Measurements from ENCODE around the gene NELL1.
A peak's percentile ranks its signal among the peaks of the same experiment; 100 is the strongest.

NELL1 gene

DNA sequence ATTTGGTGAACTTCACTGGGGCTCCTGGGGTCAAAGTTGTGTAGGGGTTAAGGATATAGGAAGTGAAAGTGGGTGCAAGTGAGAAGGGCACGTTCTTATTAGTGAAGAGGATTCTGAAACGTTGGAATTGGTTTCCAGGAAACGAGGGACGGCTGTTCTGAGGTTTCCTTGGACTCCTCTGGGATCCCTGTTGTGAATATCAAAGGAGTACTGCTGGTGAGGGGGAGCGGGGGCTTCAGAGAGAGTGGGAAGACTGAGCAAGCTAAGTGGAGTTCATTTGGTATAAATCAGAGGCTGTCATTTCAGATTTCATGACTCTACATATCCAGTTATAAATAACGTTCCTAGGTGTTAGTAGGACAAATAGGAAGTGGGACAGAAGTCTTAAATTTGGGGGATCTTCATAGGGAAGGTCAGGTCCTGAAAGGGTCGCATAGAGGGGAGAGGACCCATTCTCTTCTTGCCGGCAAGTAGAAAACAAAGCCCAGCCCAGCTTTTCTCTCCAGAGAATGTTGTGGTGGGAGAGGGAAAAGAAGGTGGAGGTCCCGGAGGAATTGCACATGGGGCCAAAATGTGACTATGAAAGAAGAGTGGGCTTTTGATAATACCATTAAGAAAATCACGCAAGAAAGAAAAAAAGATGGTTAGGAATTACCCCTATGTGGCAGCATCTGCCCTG is 1.1 kb upstream of the NELL1 start:
- no peak for DNase-seq (ENCODE audit: low read depth, low spot score)

DNA sequence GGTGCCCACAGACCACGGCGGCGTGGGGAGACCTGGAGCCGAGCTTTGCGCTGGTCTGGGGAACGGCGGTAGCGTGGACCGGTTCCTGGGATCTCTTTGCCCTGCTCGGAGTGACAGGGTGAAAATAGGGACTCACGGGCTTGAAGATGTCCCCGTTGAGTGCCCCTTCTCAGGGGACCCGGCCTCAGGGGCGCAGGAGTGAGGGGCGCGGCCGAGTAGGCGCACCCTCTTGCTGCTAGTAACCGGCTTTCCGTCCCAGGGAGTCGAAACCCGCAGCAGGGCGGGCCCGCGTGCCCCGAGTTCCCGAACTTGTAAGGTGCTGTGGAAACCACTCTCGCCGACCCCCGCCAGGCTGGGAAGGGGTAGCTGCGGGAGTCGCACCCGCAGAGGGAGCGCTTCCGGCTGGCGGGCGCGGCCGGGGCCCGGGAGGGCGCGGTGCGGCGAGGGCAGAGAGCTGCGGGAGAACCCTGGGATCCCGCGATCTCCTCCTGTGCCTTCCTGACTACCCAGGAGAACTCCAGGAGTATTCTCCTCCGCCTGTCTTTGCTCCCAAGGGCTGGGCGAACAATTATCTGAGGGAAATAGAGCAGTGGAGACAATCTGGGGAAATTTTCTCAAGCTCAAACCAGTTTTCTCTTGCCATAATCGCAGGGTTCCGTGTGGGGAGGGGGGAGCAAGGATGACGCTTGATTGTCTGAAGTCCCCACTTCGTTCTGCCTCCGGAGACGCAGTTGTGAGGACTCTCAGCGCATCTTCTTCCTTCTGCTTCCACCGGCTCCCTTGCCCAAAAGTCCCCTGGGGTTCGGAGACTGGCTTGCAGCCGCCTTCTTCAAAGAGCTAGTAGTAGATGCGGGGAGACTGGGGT is 666 bp downstream of the NELL1 start:
- DNase-seq (ENCODE audit: low read depth, low spot score): peak; percentile 9

- no peak for DNase-seq (ENCODE audit: low read depth, low spot score)
Observed at GRCh38 chr11:20670932-20671403, 1.6 kb downstream of the NELL1 start.

GRCh38 chr11:20671856-20672546 is 2.6 kb downstream of the NELL1 start:
- DNase-seq (ENCODE audit: low read depth, low spot score): peak; percentile 9

DNA sequence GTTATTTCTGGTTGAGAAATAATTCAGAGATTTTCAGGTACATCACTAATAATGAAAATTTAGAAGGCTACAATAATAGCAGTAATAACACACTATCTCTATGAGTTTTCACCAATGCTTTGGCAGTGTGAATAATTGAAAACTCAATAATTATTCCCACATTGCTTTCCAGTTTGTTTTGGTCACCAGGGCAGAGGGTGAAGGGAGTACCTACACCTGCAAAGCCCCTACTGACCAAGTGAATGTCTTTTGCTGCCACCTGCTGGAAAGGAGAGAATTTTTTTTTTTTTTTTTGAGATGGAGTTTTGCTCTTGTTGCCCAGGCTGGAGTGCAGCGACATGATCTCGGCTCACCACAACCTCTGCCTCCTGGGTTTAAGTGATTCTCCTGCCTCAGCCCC is 3.2 kb downstream of the NELL1 start:
- DNase-seq (ENCODE audit: low read depth, low spot score): no peak

DNA sequence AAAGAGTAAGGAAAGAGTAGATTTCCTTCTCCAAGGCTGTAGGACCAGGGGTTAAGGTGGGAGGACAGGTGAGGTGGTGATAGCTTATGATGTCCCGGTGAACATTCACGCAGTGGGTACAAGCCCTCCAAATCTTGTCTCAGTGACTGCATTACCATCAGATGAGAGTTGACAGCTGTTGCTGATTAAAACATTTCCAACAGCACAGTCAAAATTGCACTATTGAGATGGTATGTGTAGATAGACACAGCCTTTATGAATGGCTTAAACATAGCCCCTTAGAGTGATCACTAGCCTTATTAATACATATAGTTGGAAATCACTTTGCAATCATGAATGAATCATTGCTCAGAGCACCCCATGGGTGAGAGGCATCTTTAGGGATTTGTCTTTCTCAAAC is 7.3 kb downstream of the NELL1 start:
- DNase-seq (ENCODE audit: low read depth, low spot score): no peak

DNA sequence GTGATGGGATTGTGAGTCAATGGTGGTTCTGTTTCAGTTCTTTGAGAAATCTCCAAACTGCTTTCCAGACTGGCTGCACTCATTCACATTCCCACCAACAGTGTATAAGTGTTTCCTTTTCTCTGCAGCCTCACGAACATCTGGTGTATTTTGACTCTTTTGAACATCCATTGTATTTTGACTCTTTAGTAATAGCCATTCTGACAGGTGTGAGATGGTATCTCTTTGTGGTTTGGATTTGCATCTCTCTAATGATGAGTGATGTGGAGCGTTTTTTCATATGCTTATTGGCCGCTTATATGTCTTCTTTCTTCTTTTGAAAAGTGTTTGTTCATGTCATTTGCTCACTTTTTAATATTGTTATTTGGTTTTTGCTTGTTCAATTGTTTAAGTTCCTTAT is 19.4 kb downstream of the NELL1 start:
- no peak for DNase-seq (ENCODE audit: low read depth, low spot score)

GRCh38 chr11:20707876-20708275 is 38.5 kb downstream of the NELL1 start:
- no peak for DNase-seq (ENCODE audit: low read depth, low spot score)

DNA sequence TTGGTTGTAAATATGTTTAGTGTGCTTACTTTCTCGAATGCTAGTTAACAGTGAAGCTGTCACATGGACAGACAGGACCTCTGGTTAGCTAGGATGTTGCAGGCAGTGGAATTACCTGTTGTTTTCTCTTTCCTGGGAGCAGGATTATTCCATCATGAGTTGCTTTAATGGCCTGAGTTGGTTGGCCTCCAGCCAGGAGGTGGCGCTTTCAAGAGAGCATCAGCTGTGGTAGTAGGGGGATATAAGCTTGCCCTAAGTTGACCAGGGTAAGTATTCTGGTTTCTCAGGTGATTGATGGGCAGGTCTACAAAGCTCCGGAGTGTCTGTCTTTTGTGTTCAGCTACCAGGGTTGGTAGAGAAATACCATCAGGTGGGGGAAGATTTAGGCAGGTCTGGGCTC is 43.5 kb downstream of the NELL1 start:
- no peak for DNase-seq (ENCODE audit: low read depth, low spot score)

DNA sequence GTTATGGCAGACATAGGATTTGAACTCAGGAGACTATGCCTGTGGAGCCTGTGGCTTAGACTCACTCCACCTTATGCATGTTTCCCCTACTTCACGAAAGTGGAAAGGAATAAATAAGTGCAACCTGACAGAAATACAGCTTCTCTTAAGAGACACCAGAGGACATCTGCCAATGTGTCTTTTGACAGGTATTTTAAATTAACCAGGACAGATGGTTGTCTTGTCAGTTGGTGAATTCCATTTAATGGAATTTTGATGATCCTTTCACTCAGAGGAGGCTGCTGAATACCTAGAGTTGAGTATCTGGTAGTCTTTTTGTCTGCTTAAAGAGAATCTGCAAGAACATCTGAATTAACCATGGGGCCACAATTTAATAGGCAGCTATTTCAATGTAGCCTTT is 46.1 kb downstream of the NELL1 start:
- DNase-seq (ENCODE audit: low read depth, low spot score): no peak

- no peak for DNase-seq (ENCODE audit: low read depth, low spot score)
Observed at GRCh38 chr11:20715931-20716330, 46.5 kb downstream of the NELL1 start.

- DNase-seq (ENCODE audit: low read depth, low spot score): no peak
Observed at GRCh38 chr11:20719821-20720220, 50.4 kb downstream of the NELL1 start.

DNA sequence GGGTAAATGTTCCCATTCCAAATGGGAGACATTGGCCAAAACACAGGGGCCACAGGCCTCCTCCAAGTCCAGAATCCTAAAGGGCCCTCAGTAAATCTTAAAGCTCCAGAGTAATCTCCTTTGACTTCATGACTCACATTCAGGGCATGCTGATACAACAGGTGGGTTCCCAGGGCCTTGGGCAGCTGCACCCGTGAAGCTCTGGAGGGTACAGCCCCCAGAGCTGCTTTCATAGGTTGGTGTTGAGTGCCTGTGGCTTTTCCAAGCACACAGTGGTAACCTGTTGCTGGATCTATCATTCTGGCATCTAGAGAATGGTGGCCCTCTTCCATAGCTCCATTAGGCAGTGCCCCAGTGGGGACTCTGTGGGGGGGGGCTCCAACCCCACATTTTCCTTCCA is 54.0 kb downstream of the NELL1 start:
- no peak for DNase-seq (ENCODE audit: low read depth, low spot score)

DNA sequence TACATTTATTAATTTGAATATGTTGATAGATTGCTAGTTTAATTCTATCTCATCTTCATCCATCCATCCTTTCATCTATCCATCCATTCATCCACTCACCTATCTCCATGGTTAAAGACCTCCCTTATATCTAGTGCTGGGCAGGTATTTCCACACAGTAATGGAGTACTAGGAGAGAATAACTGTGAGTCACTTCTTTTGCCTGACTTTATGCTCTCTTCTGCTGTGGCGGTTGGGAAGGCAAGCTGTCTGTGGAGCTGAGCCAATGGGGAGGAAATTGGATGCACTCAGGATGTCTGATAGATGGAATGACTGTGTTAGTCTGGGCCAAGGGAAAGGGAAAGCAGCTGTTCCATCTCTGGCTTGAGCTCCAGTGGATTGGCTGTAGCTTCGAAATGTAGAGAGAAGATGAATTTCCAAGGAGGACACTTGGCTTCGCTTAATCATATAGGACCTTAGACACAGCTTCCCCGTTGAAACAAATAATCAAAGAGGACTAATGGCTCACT is 60.3 kb downstream of the NELL1 start:
- no peak for DNase-seq (ENCODE audit: low read depth, low spot score)

GRCh38 chr11:20731676-20732215 is 62.4 kb downstream of the NELL1 start:
- DNase-seq (ENCODE audit: low read depth, low spot score): no peak

GRCh38 chr11:20739107-20739506 is 69.7 kb downstream of the NELL1 start:
- DNase-seq (ENCODE audit: low read depth, low spot score): no peak

DNA sequence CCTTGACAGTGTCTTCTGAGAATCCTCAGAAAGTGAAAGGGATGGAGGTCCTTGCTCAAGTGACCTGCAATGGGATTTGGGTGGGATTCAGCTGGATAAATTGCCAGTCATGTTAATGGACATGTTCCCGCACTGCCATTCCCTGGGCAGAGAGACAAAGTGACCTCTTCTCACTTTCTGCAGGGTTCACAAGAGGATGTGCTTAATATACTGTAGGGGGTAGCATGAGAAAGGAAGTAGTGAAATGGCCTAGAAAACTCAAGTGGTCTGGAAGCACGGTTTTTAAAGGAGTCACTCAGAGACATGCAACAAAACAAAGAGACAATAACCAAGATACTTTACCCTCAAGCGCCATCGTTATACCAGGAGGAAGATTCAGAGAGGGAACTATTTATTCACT is 70.2 kb downstream of the NELL1 start:
- no peak for DNase-seq (ENCODE audit: low read depth, low spot score)

DNA sequence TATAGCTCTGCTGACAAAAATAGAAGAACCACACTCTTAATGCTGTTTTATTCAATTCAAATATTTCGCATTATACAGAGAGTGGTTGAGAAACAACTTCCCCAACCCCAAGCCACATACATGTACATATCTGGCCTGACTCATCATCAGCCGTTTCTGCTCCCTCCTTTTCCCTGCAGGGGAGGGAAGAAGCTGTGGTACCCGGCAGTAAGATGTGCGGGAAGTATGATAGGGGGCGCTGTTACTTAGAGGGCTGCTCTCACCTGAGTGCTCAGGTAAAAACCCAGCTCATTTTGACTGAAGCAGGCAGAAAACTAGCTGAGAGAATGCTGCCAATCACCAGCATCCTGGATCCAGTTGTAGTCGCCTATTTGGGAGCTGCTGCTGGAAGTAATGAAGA is 85.5 kb downstream of the NELL1 start:
- no peak for DNase-seq (ENCODE audit: low read depth, low spot score)

DNA sequence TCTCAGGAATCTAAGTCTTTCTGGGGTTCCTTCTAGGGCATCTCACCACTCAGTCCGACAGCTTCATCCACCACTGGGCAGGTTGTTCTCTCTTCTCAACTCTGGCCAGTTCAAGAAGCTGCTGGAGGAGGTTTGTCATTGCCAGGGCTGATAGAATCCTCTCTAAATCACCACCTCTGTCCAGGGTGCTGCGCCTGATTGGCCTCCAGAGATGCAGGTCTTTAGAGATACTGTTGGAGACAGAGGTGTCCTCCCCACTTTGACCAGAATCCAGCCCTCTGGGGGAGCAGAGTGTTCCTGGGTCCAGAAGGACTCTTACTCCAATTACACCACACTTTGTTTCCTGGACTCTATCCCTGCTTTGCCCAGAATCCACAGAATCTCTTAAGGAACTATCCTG is 90.2 kb downstream of the NELL1 start:
- DNase-seq (ENCODE audit: low read depth, low spot score): no peak

DNA sequence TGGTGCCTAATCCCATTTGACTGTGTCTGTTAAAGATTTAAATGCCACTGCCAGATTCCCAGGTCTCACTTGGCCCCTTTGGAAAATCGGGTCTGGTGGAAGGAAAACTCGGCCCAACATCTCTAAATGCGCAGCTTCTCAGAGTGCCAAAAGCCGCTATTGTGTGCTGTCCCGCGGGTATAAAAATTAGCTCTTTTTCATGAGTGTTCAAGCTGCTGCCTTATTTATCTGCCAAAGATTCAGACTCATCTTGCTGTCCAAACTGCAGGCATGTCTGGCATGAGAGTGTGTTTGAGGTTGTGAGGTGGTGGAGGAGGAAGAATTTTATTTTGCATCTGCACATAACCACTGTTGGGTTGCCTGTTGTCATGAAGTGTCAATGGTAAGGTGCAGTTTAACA is 91.4 kb downstream of the NELL1 start:
- DNase-seq (ENCODE audit: low read depth, low spot score): no peak

DNA sequence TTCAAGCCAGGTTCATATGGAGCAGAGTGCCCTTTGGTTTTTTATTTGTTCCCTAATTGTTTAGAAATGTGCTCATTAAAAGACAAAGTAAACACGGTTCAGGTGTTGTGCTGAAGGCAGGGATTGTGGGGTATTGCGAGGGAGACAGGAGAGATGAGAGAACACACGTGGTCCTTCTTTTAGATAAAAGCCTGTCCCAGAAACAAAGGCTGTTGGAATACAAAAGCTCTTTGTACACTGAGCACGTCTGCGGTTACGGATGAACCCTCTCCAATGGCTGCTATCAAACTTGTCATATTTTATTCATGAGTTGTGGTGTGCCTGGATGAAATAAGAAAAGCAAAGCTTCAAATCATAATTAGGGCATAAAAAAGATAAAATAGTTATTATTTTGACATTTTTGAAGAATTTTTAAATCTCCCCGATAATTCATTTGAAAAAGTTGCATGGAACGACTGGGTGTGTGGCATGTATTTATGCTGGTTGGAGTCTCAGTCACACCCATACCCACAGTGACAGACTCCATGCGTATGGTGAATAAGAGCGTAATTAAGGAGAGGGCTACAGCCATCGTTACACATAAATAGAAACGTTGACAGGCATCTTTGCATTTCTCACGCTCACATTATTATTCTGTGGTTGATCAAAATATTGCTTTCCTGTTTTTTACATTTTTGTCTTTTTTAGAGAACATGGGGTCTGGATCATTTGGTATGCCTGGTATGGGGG is 92.9 kb downstream of the NELL1 start:
- no peak for DNase-seq (ENCODE audit: low read depth, low spot score)

Data from astrocyte of the hippocampus (primary cell).